ENCODE measurements around the gene AMMECR1. TPM values are rescaled to one million over a fixed set of nuclear protein-coding genes. Genes with fewer than 3 reads are reported as not detected.

AMMECR1 gene
- total and polyA plus RNA-seq, 2 of the 8 experiments (the other 6 are each of a cell fraction or from before 2014, with no cell fraction given): 10.2 to 21.2 TPM

- TF ChIP-seq EP300 (IDR thresholded peaks at IDR 0.05; ENCODE audit: borderline replicate concordance in 1 of 2, low read depth in 2 of 2, low read length in 2 of 2) (no peak), MAFK (IDR thresholded peaks at IDR 0.05; ENCODE audit: low read depth, low read length) (no peak), KDM1A (IDR thresholded peaks at IDR 0.05; ENCODE audit: borderline replicate concordance, low read length) (no peak), TBP (IDR thresholded peaks at IDR 0.05; ENCODE audit: low read depth, low read length) (no peak), BACH1 (IDR thresholded peaks at IDR 0.05; ENCODE audit: low read length) (no peak), RNF2 (IDR thresholded peaks at IDR 0.05; ENCODE audit: borderline replicate concordance, low read depth, low read length, missing control alignments, poor library complexity, severe bottlenecking) (no peak), TCF12 (IDR thresholded peaks at IDR 0.05; ENCODE audit: low read depth, low read length) (no peak), KDM4A (IDR thresholded peaks at IDR 0.05; ENCODE audit: low read depth, low read length, severe bottlenecking) (no peak), POU5F1 (IDR thresholded peaks at IDR 0.05; ENCODE audit: low read depth, low read length) (no peak)
Observed at GRCh38 chrX:110159235-110159634, 158.7 kb downstream of the AMMECR1 start (continued).
